ENCODE results near the gene THBS4. TPM values are rescaled to one million over a fixed set of nuclear protein-coding genes. Genes with fewer than 3 reads are reported as not detected.
A peak's percentile ranks its signal among the peaks of the same experiment; 100 is the strongest.

The THBS4 gene
- total RNA-seq, 1 experiment from 2014 or later, result 11.8 TPM

GRCh38 chr5:80034559-80034958 lies 589 bp upstream of the THBS4 start (continued):
- no peak for TF ChIP-seq ATF6 (CRISPR knock-in tag; IDR thresholded peaks at IDR 0.05)
- TF ChIP-seq ETV6 (CRISPR knock-in tag; IDR thresholded peaks at IDR 0.05), result no peak

DNA sequence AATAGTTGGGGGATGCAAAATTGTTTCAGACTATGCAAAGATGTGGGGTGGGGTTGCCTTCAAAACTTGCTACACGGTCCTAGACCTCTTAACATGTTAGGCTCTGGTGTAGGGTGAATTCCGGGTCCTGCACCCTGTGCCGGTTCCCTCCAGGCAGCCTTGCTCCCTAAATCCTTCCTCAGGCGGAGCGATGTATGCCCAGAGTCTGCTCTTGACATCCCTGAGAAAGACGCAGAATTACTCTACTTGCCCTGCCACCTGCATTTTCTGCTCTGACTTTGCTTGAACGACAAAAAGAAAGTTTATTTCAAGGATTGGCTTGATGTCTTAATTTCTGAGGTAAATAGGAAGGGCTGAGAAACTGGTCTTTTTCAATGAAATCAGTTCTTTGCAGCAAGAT lies 691 bp downstream of the THBS4 start:
- peaks cover 11% of the 10 kb centered on the region for H3K4me1 Mint-ChIP-seq
- H3K36me3 Mint-ChIP-seq, result no peaks in the 10 kb centered on the region
- CTCF ChIA-PET, result interaction anchor here (0.6 to 1.5 kb wide), 5 partner anchors 48 to 157 kb away, joined by 3 to 6 read pairs (median 3); no protein-coding TSS in a partner anchor
- peak; percentile 49 for ATAC-seq
- POLR2A ChIA-PET, result no interaction called here
- peaks cover 48% of the 10 kb centered on the region for H3K27me3 Mint-ChIP-seq (ENCODE audit: low read depth)
- H3K9me3 Mint-ChIP-seq, result no peaks in the 10 kb centered on the region
- peak overlapping the region; percentile 68 for H3K4me3 Mint-ChIP-seq
- no peak for TF ChIP-seq ZNF121 (CRISPR knock-in tag; IDR thresholded peaks at IDR 0.05)
- TF ChIP-seq E2F4 (CRISPR knock-in tag; IDR thresholded peaks at IDR 0.05; ENCODE audit: borderline replicate concordance, low read depth), result no peak
- TF ChIP-seq, protein P1, sequence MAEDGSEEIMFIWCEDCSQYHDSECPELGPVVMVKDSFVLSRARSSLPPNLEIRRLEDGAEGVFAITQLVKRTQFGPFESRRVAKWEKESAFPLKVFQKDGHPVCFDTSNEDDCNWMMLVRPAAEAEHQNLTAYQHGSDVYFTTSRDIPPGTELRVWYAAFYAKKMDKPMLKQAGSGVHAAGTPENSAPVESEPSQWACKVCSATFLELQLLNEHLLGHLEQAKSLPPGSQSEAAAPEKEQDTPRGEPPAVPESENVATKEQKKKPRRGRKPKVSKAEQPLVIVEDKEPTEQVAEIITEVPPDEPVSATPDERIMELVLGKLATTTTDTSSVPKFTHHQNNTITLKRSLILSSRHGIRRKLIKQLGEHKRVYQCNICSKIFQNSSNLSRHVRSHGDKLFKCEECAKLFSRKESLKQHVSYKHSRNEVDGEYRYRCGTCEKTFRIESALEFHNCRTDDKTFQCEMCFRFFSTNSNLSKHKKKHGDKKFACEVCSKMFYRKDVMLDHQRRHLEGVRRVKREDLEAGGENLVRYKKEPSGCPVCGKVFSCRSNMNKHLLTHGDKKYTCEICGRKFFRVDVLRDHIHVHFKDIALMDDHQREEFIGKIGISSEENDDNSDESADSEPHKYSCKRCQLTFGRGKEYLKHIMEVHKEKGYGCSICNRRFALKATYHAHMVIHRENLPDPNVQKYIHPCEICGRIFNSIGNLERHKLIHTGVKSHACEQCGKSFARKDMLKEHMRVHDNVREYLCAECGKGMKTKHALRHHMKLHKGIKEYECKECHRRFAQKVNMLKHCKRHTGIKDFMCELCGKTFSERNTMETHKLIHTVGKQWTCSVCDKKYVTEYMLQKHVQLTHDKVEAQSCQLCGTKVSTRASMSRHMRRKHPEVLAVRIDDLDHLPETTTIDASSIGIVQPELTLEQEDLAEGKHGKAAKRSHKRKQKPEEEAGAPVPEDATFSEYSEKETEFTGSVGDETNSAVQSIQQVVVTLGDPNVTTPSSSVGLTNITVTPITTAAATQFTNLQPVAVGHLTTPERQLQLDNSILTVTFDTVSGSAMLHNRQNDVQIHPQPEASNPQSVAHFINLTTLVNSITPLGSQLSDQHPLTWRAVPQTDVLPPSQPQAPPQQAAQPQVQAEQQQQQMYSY (CRISPR knock-in tag; IDR thresholded peaks at IDR 0.05), result no peak
- TF ChIP-seq, protein P2, sequence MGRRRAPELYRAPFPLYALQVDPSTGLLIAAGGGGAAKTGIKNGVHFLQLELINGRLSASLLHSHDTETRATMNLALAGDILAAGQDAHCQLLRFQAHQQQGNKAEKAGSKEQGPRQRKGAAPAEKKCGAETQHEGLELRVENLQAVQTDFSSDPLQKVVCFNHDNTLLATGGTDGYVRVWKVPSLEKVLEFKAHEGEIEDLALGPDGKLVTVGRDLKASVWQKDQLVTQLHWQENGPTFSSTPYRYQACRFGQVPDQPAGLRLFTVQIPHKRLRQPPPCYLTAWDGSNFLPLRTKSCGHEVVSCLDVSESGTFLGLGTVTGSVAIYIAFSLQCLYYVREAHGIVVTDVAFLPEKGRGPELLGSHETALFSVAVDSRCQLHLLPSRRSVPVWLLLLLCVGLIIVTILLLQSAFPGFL (CRISPR knock-in tag; IDR thresholded peaks at IDR 0.05; ENCODE audit: borderline replicate concordance), result no peak
- TF ChIP-seq CREB1 (CRISPR knock-in tag; IDR thresholded peaks at IDR 0.05), result no peak
- TF ChIP-seq FOXK1 (CRISPR knock-in tag; IDR thresholded peaks at IDR 0.05), result no peak
- no peak for TF ChIP-seq ZNF425 (CRISPR knock-in tag; conservative IDR thresholded peaks at IDR 0.05)
- TF ChIP-seq, protein P3, sequence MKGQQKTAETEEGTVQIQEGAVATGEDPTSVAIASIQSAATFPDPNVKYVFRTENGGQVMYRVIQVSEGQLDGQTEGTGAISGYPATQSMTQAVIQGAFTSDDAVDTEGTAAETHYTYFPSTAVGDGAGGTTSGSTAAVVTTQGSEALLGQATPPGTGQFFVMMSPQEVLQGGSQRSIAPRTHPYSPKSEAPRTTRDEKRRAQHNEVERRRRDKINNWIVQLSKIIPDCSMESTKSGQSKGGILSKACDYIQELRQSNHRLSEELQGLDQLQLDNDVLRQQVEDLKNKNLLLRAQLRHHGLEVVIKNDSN (CRISPR knock-in tag; IDR thresholded peaks at IDR 0.05), result no peak
- no peak for TF ChIP-seq ZNF671 (CRISPR knock-in tag; IDR thresholded peaks at IDR 0.05)
- no peak for TF ChIP-seq ZNF138 (CRISPR knock-in tag; conservative IDR thresholded peaks at IDR 0.05)
- no peak for TF ChIP-seq ZBTB21 (CRISPR knock-in tag; IDR thresholded peaks at IDR 0.05; ENCODE audit: borderline replicate concordance)
- no peak for TF ChIP-seq TCF7 (CRISPR knock-in tag; IDR thresholded peaks at IDR 0.05; ENCODE audit: low read depth)
- no peak for TF ChIP-seq NFE2L1 (CRISPR knock-in tag; IDR thresholded peaks at IDR 0.05)
- TF ChIP-seq ZNF219 (CRISPR knock-in tag; IDR thresholded peaks at IDR 0.05; ENCODE audit: borderline replicate concordance), result no peak
- no peak for TF ChIP-seq MLX (CRISPR knock-in tag; IDR thresholded peaks at IDR 0.05)
- no peak for TF ChIP-seq ZNF416 (CRISPR knock-in tag; IDR thresholded peaks at IDR 0.05)
- no peak for TF ChIP-seq CREM (CRISPR knock-in tag; IDR thresholded peaks at IDR 0.05)
- no peak for DNase-seq (ENCODE audit: low spot score)
- no peak overlapping the region for H3K27ac Mint-ChIP-seq
